ENCODE data around the gene MTHFS.
"Not testable (repeated sequence)": the region's sequence is repeated elsewhere in the genome, so short reads cannot be mapped to it uniquely, and the experiment has no call there.

MTHFS gene

DNA sequence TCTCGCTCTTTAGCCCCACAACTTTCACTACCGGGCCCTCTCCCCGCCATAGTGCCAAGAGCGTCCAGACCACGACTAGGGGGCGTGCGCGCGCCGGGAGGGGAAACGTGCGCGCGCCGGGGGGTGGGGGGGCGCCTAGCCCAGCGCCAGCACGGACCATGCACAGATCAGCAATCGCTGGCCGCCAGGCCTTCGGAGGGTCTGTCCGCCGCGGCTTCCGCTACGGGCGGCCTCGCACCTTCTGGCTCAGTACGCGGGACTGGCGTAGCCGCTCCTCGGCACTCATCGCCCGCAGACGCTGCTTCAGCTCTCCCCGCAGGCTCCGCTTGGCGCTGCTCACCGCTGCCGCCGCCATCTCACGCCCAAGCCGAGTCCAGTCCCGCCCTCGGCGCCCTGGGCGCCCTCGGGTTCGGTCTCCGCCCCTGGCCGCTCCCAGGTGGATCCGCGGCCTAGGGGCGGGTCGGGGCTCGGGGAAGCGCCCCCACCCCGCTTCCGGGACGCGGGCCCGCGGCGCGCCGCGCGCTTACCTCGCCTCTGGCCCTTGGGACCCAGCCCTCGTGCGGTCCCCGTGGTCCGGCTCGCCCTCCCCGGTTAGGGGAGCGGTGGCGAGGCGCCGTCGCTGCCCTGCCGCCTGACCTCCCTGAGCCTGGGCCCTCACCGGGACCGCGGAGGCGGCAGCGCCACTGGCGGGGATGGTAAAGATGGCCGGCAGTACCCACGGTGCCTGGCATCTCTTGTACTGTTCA lies at the start of gene MTHFS:
TSS of gene MTHFS (minus strand) at position 381 of the 746 bp plus-strand sequence. CDS start at position 355, 26 bp downstream.
- DNase-seq = no peak

DNA sequence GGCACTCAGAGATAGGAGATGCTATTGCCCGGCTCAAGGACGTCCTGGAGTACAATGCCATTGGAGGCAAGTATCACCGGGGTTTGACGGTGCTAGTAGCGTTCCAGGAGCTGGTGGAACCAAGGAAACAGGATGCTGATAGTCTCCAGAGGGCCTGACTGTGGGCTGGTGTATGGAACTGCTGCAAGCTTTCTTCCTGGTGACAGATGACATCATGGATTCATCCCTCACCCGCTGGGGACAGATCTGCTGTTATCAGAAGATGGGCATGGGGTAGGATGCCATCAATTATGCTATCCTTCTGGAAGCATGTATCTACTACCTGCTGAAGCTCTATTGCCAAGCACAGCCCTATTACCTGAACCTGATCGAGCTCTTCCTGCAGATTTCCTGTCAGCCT lies 47.8 kb upstream of the MTHFS start:
- DNase-seq = no peak

DNA sequence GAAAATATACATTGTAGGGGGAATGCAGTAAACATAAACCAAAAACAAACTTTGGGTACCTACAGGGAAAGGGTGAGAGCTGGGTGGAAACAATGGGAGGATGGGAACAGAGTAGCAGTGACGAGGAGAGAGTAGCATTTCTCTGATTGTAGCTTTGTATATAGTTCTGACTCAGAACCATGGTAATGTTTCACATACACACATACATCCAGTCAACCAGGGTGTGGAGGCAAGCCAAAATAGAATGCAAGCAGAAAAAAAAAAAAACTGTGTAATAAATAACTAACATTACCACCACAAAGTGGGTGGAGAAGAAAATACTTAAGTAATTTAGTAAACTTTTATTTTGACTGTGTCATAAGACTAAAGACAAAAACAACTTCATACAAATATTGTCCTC lies 47.0 kb upstream of the MTHFS start:
- DNase-seq = no peak

DNA sequence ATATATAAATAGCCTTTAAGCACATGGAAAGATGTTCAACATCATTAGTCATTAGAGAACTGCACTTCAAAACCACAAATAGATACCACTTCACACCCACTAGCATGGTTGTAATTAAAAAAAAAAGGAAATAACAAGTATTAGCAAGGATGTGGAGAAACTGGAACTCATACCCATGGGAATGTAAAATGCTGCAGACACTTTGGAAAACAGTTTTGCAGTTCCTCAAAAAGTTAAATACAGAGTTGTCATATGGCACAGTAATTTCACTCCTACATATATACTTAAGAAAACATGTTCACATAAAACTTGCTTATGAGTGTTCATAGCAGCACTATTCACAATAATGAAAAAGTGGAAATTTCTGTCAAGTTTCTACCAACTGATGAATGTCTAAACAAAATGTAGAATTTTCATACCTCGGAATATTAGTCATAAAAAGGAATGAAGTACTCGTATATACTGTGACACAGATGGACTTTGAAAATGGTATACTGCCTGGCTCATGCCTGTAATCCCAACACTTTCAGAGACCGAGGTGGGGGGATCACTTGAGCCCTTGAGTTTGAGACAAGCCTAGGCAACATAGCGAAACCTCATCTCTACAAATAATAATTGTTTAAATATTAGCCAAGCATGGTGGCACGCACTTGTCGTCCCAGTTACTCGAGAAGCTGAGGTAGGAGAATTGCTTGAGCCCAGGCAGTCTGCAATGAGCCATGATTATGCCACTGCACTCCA lies 46.1 kb upstream of the MTHFS start:
- no peak for DNase-seq

DNA sequence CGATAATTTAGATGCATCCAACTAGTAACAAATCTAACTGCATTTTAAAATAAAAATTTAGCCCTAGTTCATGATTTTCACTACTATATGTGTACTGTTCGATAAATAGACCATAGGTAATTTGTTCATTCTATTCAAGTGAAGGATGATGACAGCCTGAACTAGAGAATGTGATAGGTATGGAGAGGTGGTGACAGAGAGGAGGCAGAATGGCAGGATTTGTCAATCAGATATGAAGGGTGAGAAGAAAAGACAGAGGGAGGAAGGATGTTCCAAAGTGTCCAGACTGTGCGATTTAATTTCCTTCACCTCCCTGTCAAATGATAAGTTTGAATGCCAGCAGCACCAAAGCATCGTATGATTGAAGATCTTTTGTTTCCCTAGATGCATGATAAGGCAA lies 42.6 kb upstream of the MTHFS start:
- no peak for DNase-seq

DNA sequence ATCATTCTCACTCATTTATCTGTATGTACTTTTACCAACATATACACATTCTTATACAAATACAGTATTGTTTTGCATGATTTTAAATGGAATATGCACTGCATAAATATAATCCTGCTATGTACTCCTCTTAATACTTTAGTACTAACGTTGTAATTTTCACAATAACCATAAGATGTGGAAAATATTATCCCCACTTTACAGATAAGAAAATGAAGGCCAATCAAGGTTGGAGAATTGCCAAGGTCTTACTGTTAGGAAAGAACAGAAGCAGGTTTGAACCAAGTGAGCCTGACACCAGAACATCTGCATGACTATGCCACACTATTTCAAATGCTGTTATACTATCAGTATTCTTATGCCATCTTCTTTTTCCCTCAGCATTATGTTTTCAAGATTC lies 41.3 kb upstream of the MTHFS start:
- no peak for DNase-seq

GRCh38 chr15:79935556-79936201 lies 38.9 kb upstream of the MTHFS start:
- not testable (repeated sequence) for DNase-seq

- no peak for DNase-seq
Measured at GRCh38 chr15:79933231-79933630, 36.4 kb upstream of the MTHFS start.

DNA sequence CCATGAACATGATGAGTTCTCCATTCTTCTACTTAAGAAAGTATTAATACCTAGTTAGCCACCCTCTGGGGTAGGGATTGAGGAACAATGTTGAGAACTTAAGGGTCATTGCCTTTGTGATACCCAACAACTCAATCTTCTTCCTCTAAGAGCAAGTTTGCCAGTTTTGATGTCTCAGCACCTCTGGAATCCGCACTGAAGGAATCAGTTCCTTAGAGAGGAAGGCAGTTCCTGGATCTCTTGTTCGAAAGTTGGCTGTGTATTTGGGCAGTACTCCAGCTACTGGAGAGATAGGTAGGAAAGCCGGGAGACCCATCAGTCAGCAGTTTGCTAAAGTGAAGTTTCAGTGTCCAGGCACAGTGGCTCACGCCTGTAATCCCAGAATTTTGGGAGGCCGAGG lies 35.6 kb upstream of the MTHFS start:
- no peak for DNase-seq

- no peak for DNase-seq
Measured at GRCh38 chr15:79930516-79930915, 33.7 kb upstream of the MTHFS start.

DNA sequence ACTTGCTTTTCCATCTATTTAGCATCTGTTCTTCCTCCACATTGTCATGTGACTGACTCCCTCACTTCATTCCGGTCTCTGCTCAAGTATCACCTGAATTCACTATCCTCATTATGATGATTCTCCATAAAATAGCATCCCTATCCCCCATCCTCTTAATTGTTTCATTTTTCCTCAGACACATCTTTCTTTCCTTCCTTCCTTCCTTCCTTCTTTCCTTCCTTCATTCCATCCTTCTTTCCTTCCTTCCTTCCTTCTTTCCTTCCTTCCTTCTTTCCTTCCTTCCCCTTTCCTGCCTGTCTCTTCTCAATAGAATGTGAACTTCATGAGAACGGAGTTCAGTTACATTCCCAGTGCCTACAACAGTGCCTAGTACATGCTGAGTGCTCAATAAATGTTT lies 32.6 kb upstream of the MTHFS start:
- no peak for DNase-seq

DNA sequence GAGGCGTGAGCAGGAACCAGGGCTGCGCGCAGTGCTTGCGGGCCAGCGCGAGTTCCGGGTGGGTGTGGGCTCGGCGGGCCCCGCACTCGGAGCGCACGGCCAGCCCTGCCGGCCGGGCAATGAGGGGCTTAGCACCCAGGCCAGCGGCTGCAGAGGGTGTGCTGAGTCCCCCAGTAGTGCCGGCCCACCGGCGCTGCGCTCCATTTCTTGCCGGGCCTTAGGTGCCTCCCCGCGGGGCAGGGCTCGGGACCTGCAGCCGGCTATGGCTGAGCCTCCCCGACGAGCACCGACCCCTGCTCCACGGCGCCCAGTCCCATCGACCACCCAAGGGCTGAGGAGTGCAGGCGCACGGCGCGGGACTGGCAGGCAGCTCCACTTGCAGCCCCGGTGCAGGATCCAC lies 29.3 kb upstream of the MTHFS start:
- DNase-seq = not testable (repeated sequence)

- DNase-seq = no peak
Measured at GRCh38 chr15:79924379-79924778, 27.6 kb upstream of the MTHFS start.

GRCh38 chr15:79923515-79924169 lies 26.8 kb upstream of the MTHFS start:
- peak; percentile 92 for DNase-seq

DNA sequence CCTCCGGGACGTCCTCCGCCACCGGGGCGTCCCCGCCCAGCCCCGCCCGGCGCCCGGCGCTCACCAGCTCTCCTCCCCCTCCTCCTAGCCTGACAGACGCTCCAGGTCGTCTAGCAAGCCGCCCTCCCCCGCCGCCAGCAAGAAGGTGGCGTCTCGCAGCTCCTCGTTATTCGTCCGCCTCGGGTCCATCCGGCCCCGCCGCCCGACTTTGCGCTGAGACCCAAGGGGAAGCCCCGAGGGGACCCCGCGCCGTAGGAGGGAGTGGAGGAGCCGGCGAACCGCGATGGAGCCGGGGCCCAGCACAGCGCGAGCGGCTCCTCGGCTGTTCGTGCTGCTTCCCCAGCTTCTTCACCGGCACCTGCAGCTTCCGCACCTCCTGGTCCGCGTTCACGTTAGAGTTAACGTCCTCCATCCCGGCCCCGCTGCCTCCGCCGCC lies 26.3 kb upstream of the MTHFS start:
- DNase-seq = no peak

DNA sequence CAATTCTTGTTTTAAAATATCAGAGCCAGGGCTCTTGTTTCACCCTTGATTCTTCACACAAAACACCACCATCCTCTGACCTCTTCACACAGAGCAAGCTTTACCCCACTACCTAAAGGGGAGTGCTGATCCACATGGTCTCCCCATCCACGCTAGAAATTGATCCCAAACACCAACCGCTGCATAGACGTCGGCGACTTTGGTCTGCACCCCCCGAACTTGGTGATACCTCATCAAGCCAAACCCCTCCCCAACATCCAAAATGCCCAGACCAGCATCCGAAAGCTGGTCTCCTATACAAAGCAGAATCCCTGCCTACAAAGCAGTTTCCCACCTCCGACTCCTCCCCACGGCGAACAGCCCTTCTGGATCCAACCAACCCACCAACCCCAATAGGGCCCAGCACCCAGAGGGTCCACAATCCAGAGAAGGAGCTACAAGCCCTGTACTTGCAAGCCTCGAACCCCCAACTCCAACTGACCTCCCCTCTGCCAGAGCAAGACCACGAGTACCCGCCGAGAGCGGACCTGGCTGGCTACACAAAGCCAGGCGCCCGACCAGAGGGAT lies 25.8 kb upstream of the MTHFS start:
- no peak for DNase-seq

DNA sequence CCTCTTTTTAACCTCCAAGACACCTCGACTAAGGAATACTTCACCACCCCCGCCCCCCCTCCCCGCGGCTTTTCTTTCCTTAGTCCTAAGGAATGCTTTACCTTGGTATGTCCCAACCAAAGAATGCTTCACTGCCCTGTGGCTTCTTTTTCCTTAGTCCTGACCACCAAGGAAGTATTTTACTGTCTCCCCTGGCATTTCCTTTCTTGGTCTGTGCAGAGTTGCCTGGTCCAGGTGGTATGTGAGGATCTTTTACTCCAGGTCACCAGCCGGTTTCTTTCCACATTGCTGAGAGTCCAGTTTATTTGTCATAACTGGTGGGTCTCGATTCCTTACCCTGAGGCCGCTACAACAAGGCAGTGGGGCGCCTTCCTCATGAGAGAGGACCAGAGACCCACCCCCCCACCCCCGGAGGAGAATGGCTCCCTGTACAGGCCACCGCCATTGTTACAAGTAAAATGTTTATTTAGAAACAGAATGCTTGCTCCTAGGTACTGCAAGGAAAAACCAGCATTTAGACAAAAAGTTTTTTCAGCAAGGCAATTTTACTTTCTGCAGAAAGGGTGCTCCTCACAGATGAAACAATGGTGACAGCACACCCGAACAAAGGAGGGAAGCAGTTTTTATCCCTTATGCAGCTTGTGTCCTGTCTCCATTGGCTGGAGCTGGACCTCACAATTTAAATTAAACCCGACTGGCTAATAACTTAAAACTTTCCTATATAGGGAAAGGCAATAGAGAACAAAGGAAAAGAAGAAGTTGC lies 23.1 kb upstream of the MTHFS start:
- DNase-seq = no peak

DNA sequence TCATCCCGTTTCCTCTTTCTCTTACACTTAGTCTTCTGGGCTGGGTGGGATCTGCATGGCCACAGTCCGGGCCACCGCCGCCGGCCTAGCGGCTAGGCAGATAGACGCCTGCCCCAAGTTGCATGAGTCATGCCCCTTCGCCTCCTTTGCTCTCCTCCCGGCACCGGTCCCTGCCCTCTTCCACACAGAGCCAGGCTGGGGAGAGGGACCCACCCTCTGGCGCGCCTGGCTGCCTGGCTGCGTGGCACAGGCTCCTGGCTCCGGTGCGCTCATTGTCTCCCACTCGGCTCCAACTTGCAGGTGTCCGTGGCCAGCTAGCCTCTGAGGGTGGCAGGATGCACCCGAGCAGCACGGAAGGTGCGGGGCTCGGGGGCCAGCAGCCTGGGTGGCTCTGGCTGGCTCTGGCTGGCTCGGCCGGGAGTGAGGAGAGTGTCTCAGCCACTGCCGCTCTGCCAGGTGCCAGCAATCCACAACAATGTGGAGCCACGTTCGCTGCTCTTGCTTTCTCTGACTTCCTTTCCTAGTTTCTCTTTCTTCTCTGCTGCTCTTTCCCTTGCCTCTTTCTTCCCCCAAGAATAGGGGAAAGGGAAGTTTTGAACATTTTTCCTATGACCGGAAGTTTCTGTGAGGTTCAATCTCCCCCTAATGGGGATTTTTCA lies 22.4 kb upstream of the MTHFS start:
- DNase-seq = no peak

DNA sequence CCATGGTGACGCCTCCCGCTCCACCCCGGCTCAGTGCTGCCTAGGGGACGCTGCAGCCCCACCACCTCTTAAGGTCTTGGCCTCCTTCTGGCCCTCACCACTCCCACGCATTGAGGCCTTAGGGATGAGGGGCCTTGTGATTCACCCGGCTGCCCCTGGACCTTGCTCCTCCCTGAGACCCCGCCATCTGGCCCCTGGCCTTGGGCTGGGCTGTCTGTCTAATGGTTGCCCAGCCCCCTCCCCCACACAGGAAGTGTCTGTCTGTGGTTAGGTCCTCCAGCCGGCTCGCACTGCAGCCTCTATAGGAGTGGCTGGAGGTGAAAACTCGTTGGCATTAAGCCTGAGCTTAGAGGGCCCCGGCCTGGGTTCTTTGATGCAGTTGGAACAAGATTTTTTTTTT lies 21.5 kb upstream of the MTHFS start:
- DNase-seq = no peak

GRCh38 chr15:79916502-79917132 lies 19.8 kb upstream of the MTHFS start:
- DNase-seq = no peak

Data from NCI-H2081 treated with DMSO at 0.1 percent for 48 hours (cell line).